Keratinocyte (primary cell): ENCODE measurements around the gene TYW1B. TPM values are rescaled to one million over a fixed set of nuclear protein-coding genes. Genes with fewer than 3 reads are reported as not detected.
"Not testable (repeated sequence)": the region's sequence is repeated elsewhere in the genome, so short reads cannot be mapped to it uniquely, and the experiment has no call there.

Experiments used
- DNase-seq: peaks from one replicate; pipeline ENCODE4 v3.0.0-alpha.2; 2011; ENCODE audit warnings: low read depth, missing footprints, low spot score
- FAIRE-seq: peaks from 2 replicates; lab custom pipeline; 2011; peaks lifted over from hg19 to GRCh38; lab: Jason Lieb, UNC
- H2AFZ ChIP-seq: 2 replicates; pipeline ENCODE4 v1.6.0; 2012; ENCODE audit warnings: low read length, control low read depth, inconsistent platforms; ENCODE audit not compliant: control insufficient read depth
- H3K27ac ChIP-seq: 2 replicates; pipeline ENCODE4 v1.5.1; 2011; ENCODE audit warnings: low read length; ENCODE audit not compliant: control insufficient read depth, insufficient read depth
- H3K27me3 ChIP-seq: 3 replicates; pipeline ENCODE4 v1.6.0; 2011; ENCODE audit warnings: low read length; ENCODE audit not compliant: control insufficient read depth, insufficient read depth; ENCODE audit errors: extremely low read depth
- H3K36me3 ChIP-seq, 2 experiments: 2 replicates in 1 of 2; 3 replicates in 1 of 2; pipeline ENCODE4 v1.5.1; 2011; ENCODE audit warnings: low read length in 2 of 2, mild to moderate bottlenecking in 1 of 2; ENCODE audit not compliant: control insufficient read depth in 2 of 2, insufficient read depth in 2 of 2; ENCODE audit errors: extremely low read depth in 1 of 2
- H3K4me1 ChIP-seq: 3 replicates; pipeline ENCODE4 v1.5.1; 2011; ENCODE audit warnings: low read length; ENCODE audit not compliant: control insufficient read depth, insufficient read depth; ENCODE audit errors: extremely low read depth
- H3K4me2 ChIP-seq: 3 replicates; pipeline ENCODE4 v1.6.0; 2011; ENCODE audit warnings: low read depth, low read length; ENCODE audit not compliant: control insufficient read depth, insufficient read depth; ENCODE audit errors: extremely low read depth
- H3K4me3 ChIP-seq, 3 experiments: fragments of 200-600 bp in 1 of 3; sonication (generic) in 1 of 3; 2 replicates in 2 of 3; 3 replicates in 1 of 3; pipeline ENCODE4 v1.5.1; 2011 to 2016; ENCODE audit warnings: low read length in 3 of 3, mild to moderate bottlenecking in 3 of 3, control low read depth in 2 of 3, inconsistent platforms in 1 of 3, low read depth in 1 of 3, mixed read lengths in 1 of 3, mixed run types in 1 of 3, moderate library complexity in 1 of 3; ENCODE audit not compliant: control insufficient read depth in 2 of 3, insufficient read depth in 2 of 3; ENCODE audit errors: extremely low read depth in 1 of 3
- H3K79me2 ChIP-seq: 2 replicates; pipeline ENCODE4 v1.6.0; 2012; ENCODE audit warnings: low read length; ENCODE audit not compliant: control insufficient read depth, insufficient read depth
- H3K9ac ChIP-seq: 3 replicates; pipeline ENCODE4 v1.6.0; 2011; ENCODE audit warnings: low read length; ENCODE audit not compliant: control insufficient read depth, insufficient read depth; ENCODE audit errors: extremely low read depth
- H3K9me1 ChIP-seq: 3 replicates; pipeline ENCODE4 v1.6.0; 2011; ENCODE audit warnings: low read length; ENCODE audit not compliant: control insufficient read depth, insufficient read depth; ENCODE audit errors: extremely low read depth
- H3K9me3 ChIP-seq: 2 replicates; pipeline ENCODE4 v1.5.1; 2012; ENCODE audit warnings: low read depth, low read length; ENCODE audit not compliant: control insufficient read depth
- H4K20me1 ChIP-seq: 3 replicates; pipeline ENCODE4 v1.6.0; 2011; ENCODE audit warnings: low read length; ENCODE audit not compliant: control insufficient read depth, insufficient read depth; ENCODE audit errors: extremely low read depth
- dilution Hi-C: fragments of 300-500 bp; cut with MboI; formaldehyde crosslinking; loops from one replicate; pipeline ENCODE4 v1.7.0; 2020; ENCODE audit warnings: low sequenced_read_pairs; ENCODE audit not compliant: extremely low pct_ligation_motif_present
- polyA plus RNA-seq, 5 experiments: library from polyadenylated mRNA; depleted of rRNA in 3 of 5; stranded (reverse) in 3 of 5; stranded (forward) in 1 of 5; unstranded in 1 of 5; fragments of >200 nt; gene quantifications; 1 replicate in 1 of 5; 2 replicates in 3 of 5; 3 replicates in 1 of 5; pipeline versions ENCODE4 v1.2.1 to v1.2.3, GENCODE V29; 2011 to 2012; ENCODE audit warnings: missing spikeins in 2 of 5, low read depth in 1 of 5, low replicate concordance in 1 of 5

The TYW1B gene
- polyA plus RNA-seq, 1 donor (not counting 4 experiments of a cell fraction or from before 2014, with no cell fraction given), result 2.5 TPM

GRCh38 chr7:72555238-72555637 is 272.8 kb downstream of the TYW1B start:
- H3K27ac ChIP-seq, H3K9ac ChIP-seq, H3K4me2 ChIP-seq, FAIRE-seq, DNase-seq, H3K36me3 ChIP-seq, H3K79me2 ChIP-seq, H3K9me3 ChIP-seq, H3K4me3 ChIP-seq, H3K4me1 ChIP-seq, H2AFZ ChIP-seq, H4K20me1 ChIP-seq, H3K9me1 ChIP-seq, H3K27me3 ChIP-seq, dilution Hi-C loops: not testable (repeated sequence)

GRCh38 chr7:72554401-72554800 is 273.6 kb downstream of the TYW1B start:
- H3K27ac ChIP-seq, H3K79me2 ChIP-seq, H3K4me3 ChIP-seq, H3K4me1 ChIP-seq, H3K9me1 ChIP-seq, H3K9me3 ChIP-seq, FAIRE-seq, DNase-seq, dilution Hi-C loops, H3K27me3 ChIP-seq, H4K20me1 ChIP-seq, H2AFZ ChIP-seq, H3K36me3 ChIP-seq, H3K4me2 ChIP-seq, H3K9ac ChIP-seq: not testable (repeated sequence)

GRCh38 chr7:72550454-72550853 is 277.5 kb downstream of the TYW1B start:
- H3K4me1 ChIP-seq, DNase-seq, H3K9ac ChIP-seq, H3K27ac ChIP-seq, H3K9me1 ChIP-seq, H3K79me2 ChIP-seq, FAIRE-seq, H3K4me3 ChIP-seq, H3K4me2 ChIP-seq, H2AFZ ChIP-seq, H3K9me3 ChIP-seq, dilution Hi-C loops, H3K27me3 ChIP-seq, H4K20me1 ChIP-seq, H3K36me3 ChIP-seq: not testable (repeated sequence)

GRCh38 chr7:72546586-72547237 is 281.3 kb downstream of the TYW1B start:
- H3K27me3 ChIP-seq, H3K4me1 ChIP-seq, H3K9me3 ChIP-seq, DNase-seq, dilution Hi-C loops, H3K27ac ChIP-seq, H3K36me3 ChIP-seq, H3K9me1 ChIP-seq, H3K4me2 ChIP-seq, FAIRE-seq, H3K4me3 ChIP-seq, H3K79me2 ChIP-seq, H3K9ac ChIP-seq, H4K20me1 ChIP-seq, H2AFZ ChIP-seq: not testable (repeated sequence)

- dilution Hi-C loops, H3K4me2 ChIP-seq, H3K9me1 ChIP-seq, H3K36me3 ChIP-seq, H2AFZ ChIP-seq, H3K9me3 ChIP-seq, H3K27ac ChIP-seq, FAIRE-seq, H3K4me3 ChIP-seq, H3K27me3 ChIP-seq, H3K4me1 ChIP-seq, H3K9ac ChIP-seq, H3K79me2 ChIP-seq, DNase-seq, H4K20me1 ChIP-seq: not testable (repeated sequence)
Measured at GRCh38 chr7:72544531-72544930, 283.5 kb downstream of the TYW1B start.
